HL-60 (cell line): ENCODE measurements around the gene TMEM132D.

Experiments
- POLR2AphosphoS5 ChIP-seq: IDR thresholded peaks from 2 replicates; pipeline ENCODE4 v1.6.1; 2012; ENCODE audit warnings: low read depth
- TF ChIP-seq, protein P1 (sequence below): IDR thresholded peaks from 2 replicates; pipeline ENCODE4 v1.6.1; 2012; ENCODE audit warnings: low read depth; ENCODE audit not compliant: insufficient replicate concordance

DNA sequence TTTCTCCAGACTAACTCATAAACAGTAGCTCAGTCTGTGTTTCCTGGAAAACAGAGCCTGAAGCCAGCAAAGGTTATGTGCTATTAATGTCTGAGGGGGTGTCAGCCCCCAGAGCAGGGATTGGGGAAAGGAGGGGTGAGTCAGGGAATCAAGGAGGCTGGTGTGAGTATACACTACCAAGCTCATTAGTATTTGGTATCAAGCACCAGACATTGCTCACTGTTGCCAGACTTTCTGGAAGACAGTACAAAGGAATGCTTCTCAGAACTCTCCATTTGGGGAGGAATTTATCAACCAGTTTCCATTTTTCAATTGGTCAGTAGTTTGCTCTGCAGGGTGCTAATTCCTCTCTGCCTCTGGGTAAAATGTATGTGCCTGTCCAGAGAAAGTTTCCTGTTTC lies 607.2 kb downstream of the TMEM132D start:
- TF ChIP-seq, protein P1, sequence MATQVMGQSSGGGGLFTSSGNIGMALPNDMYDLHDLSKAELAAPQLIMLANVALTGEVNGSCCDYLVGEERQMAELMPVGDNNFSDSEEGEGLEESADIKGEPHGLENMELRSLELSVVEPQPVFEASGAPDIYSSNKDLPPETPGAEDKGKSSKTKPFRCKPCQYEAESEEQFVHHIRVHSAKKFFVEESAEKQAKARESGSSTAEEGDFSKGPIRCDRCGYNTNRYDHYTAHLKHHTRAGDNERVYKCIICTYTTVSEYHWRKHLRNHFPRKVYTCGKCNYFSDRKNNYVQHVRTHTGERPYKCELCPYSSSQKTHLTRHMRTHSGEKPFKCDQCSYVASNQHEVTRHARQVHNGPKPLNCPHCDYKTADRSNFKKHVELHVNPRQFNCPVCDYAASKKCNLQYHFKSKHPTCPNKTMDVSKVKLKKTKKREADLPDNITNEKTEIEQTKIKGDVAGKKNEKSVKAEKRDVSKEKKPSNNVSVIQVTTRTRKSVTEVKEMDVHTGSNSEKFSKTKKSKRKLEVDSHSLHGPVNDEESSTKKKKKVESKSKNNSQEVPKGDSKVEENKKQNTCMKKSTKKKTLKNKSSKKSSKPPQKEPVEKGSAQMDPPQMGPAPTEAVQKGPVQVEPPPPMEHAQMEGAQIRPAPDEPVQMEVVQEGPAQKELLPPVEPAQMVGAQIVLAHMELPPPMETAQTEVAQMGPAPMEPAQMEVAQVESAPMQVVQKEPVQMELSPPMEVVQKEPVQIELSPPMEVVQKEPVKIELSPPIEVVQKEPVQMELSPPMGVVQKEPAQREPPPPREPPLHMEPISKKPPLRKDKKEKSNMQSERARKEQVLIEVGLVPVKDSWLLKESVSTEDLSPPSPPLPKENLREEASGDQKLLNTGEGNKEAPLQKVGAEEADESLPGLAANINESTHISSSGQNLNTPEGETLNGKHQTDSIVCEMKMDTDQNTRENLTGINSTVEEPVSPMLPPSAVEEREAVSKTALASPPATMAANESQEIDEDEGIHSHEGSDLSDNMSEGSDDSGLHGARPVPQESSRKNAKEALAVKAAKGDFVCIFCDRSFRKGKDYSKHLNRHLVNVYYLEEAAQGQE: no peak
- no peak for TF ChIP-seq POLR2AphosphoS5
